ENCODE data around the gene OSBPL8. TPM values are rescaled to one million over a fixed set of nuclear protein-coding genes. Genes with fewer than 3 reads are reported as not detected.

The OSBPL8 gene
- total RNA-seq, 4 donors from 2014 or later, result 75.9 to 167 (median 108) TPM

DNA sequence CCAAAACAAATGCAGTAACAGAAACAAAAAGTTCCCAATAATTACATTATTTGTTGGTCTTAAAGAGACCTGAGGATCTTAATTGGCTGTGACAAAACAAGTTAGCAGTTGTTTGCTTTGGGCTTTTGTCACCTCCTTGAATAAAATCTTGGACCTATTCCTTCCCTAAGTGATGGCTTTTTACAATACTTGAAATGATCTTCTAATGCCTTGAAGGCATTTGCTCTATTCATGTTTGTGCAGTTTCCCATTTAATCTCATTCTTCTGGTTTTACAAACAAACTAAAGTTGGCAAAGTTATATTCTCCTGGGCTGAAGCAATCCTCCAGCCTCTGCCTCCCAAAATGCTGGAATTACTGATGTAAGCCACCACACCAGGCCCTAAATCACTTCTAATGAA lies 98.8 kb downstream of the OSBPL8 start:
- H3K4me3 ChIP-seq (ENCODE audit: low read depth, poor library complexity, severe bottlenecking), result no peak overlapping the region
- no peak for DNase-seq (ENCODE audit: low spot score in 2 of 2)
- TF ChIP-seq, protein P1, sequence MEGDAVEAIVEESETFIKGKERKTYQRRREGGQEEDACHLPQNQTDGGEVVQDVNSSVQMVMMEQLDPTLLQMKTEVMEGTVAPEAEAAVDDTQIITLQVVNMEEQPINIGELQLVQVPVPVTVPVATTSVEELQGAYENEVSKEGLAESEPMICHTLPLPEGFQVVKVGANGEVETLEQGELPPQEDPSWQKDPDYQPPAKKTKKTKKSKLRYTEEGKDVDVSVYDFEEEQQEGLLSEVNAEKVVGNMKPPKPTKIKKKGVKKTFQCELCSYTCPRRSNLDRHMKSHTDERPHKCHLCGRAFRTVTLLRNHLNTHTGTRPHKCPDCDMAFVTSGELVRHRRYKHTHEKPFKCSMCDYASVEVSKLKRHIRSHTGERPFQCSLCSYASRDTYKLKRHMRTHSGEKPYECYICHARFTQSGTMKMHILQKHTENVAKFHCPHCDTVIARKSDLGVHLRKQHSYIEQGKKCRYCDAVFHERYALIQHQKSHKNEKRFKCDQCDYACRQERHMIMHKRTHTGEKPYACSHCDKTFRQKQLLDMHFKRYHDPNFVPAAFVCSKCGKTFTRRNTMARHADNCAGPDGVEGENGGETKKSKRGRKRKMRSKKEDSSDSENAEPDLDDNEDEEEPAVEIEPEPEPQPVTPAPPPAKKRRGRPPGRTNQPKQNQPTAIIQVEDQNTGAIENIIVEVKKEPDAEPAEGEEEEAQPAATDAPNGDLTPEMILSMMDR (IDR thresholded peaks at IDR 0.05), result no peak
- no peak for TF ChIP-seq POLR2A (IDR thresholded peaks at IDR 0.05)
- intact Hi-C loops (cut with DNase I; ENCODE audit: low total_unique reads), result no loop called here

DNA sequence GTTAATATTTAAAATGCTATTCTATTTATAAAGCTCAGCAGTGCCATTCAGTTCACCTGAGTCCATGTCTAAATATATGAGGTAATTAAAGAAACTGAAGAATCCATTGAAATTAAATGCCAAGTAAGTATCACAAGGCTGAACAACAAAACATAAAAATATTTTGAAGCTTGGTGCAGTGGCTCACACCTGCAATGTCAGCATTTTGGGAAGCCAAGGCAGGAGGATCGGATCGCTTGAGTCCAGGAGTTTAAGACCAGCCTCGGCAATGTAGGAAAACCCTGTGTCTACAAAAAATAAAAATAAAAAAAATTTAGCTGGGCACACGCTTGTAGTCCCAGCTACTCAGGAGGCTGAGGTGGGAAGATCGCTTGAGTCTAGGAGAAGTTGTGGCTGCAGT lies 101.8 kb downstream of the OSBPL8 start:
- H3K4me3 ChIP-seq (ENCODE audit: low read depth, poor library complexity, severe bottlenecking), result no peak overlapping the region
- intact Hi-C loops (cut with DNase I; ENCODE audit: low total_unique reads), result loop anchor here (10.0 kb wide), 1 partner anchor 933 kb away; no protein-coding TSS in a partner anchor
- DNase-seq (ENCODE audit: low spot score in 2 of 2), result no peak
- no peak for TF ChIP-seq POLR2A (IDR thresholded peaks at IDR 0.05)
- 95 to 97% methylated on average over 5 of the region's 5 CpGs for WGBS, 2 donors

DNA sequence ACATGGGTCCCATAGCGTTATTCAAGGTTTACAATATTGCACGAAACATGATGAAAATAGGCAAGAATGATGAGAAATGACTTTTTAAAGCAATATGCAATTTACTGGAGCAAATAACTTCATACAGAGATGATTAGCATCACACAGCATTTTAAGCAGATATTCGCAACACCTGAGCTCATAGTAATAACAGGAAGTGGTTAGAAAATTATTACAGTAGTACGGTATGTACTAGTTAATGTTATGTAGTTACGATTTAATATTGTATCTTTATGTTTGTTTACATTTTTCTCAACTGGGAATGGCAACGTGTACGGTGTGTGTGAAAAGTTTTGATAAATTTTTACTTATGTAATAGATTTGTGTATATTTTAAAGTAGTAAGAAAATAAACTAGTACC lies 102.6 kb downstream of the OSBPL8 start:
- TF ChIP-seq, protein P1 (IDR thresholded peaks at IDR 0.05), result no peak
- no peak for TF ChIP-seq POLR2A (IDR thresholded peaks at IDR 0.05)
- H3K4me3 ChIP-seq (ENCODE audit: low read depth, poor library complexity, severe bottlenecking), result no peak overlapping the region
- intact Hi-C loops (cut with DNase I; ENCODE audit: low total_unique reads), result loop anchor here (10.0 kb wide), 1 partner anchor 932 kb away; no protein-coding TSS in a partner anchor
- DNase-seq (ENCODE audit: low spot score in 2 of 2), result no peak
- 84 to 86% methylated on average over 7 of the region's 7 CpGs for WGBS, 2 donors

DNA sequence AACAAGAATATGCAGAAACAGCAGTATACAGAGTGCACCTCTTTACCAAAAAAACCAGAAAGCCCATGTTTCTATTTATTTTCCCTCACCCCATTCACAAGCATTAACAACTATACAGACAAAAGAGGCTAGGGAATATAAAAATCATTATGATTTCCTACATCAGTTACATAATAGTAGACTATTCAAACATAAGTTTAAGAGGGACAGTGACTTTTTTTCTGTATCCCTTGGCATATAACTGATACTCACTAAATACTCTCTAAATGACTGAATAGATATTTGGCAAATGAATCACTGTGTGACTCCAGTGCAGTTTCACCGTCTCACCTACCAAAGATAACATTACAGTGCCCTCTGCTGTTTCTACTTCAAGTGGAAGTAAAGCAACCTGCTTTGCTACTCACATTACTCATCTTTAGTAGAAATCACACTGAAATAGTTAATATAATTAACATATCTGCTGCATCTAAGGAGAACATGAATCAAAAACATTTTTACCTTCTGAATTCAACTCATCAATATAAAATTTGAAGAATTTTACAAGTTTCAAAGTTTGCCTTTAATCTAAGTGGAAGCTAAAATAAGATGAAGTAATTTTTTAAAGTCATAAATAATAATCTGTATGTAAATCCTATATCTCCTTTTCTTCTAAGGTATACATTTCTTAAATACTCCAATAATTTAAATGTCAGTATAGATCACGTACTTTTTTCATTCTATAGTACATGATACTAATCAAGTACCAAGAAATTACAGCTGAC lies 103.8 kb downstream of the OSBPL8 start:
- no peak overlapping the region for H3K4me3 ChIP-seq (ENCODE audit: low read depth, poor library complexity, severe bottlenecking)
- no peak for DNase-seq (ENCODE audit: low spot score in 2 of 2)
- 40 to 45% methylated on average over 2 of the region's 2 CpGs for WGBS, 2 donors
- intact Hi-C loops (cut with DNase I; ENCODE audit: low total_unique reads), result loop anchor here (10.0 kb wide), 1 partner anchor 931 kb away; no protein-coding TSS in a partner anchor
- TF ChIP-seq, protein P1 (IDR thresholded peaks at IDR 0.05), result no peak
- no peak for TF ChIP-seq POLR2A (IDR thresholded peaks at IDR 0.05)

DNA sequence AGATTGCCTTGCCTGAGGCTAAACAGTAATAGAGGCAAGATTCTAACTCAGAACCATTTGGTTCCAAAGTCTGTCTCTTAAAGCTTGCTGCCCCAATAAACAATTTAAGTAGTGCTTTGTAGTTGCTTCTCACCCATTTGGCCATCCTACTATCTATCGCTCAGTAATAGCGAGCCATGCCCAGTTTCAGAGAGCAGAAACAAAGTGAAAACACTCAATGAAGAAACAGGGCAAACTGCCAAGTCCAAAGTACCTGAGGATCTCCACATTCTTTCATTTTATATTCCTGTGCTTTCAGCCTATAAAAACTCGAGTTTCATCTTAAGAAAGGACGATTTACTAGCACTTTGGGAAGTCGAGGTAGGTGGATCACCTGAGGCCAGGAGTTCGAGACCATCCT lies 108.0 kb downstream of the OSBPL8 start:
- intact Hi-C loops (cut with DNase I; ENCODE audit: low total_unique reads), result loop anchor here (10.0 kb wide), 1 partner anchor 927 kb away; no protein-coding TSS in a partner anchor

DNA sequence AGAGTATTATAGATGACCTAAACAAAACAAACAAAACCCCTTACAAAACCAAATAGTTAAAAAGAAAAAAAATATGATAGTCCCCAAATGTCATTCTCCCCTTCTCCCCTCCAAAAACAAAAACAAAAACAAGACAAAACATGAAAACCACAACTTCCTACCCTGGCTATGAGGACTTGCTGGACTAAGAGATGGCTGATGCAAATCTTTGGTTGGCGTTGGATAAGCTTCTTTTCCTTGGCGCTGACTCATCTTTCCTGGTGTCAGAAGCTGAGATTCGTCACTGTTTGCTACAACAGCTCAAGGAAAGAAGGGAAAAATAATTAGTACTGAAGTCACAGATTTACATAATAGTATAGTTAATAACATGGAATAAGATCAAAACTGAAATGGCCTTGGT lies 108.9 kb downstream of the OSBPL8 start:
- DNase-seq (ENCODE audit: low spot score in 2 of 2), result no peak
- intact Hi-C loops (cut with DNase I; ENCODE audit: low total_unique reads), result loop anchor here (10.0 kb wide), 1 partner anchor 926 kb away; no protein-coding TSS in a partner anchor
- no peak overlapping the region for H3K4me3 ChIP-seq (ENCODE audit: low read depth, poor library complexity, severe bottlenecking)
- 66 to 85% methylated on average over 3 of the region's 3 CpGs for WGBS, 2 donors
- no peak for TF ChIP-seq POLR2A (IDR thresholded peaks at IDR 0.05)
- TF ChIP-seq, protein P1 (IDR thresholded peaks at IDR 0.05), result no peak

More for the DNA sequence above, 108.0 kb downstream of the OSBPL8 start:
- H3K4me3 ChIP-seq (ENCODE audit: low read depth, poor library complexity, severe bottlenecking), result no peak overlapping the region
- TF ChIP-seq POLR2A (IDR thresholded peaks at IDR 0.05), result no peak
- TF ChIP-seq, protein P1 (IDR thresholded peaks at IDR 0.05), result no peak
- no peak for DNase-seq (ENCODE audit: low spot score in 2 of 2)
- 91 to 92% methylated on average over 6 of the region's 6 CpGs for WGBS, 2 donors

Measured in lower leg skin (tissue), 4 donors.